ENCODE data around the gene MUC2.

MUC2 gene

GRCh38 chr11:1072821-1073231 is 1.8 kb upstream of the MUC2 start:
- Histone ChIP-seq H3K36me3 (ENCODE audit: control insufficient read depth in 1 of 2, insufficient read depth in 2 of 2, low read length in 2 of 2) (no peaks in the 10 kb centered on the region), H3K27ac (ENCODE audit: low read depth, low read length) (no peak overlapping the region), H3K4me3 (ENCODE audit: low read depth in 1 of 2, low read length in 2 of 2) (no peak overlapping the region), H3K4me1 (ENCODE audit: control insufficient read depth in 1 of 2, insufficient read depth in 2 of 2, low read length in 2 of 2) (peaks cover 16 to 20% of the 10 kb centered on the region in 2 donors), H3K9ac (ENCODE audit: low read depth in 1 of 2, low read length in 2 of 2) (peak overlapping the region; percentile 32 to 49), H3K9me3 (ENCODE audit: control insufficient read depth in 1 of 2, low read length in 2 of 2) (no peaks in the 10 kb centered on the region), H3K27me3 (ENCODE audit: control insufficient read depth in 1 of 2, insufficient read depth in 2 of 2, low read length in 2 of 2) (no peaks in the 10 kb centered on the region)

- Histone ChIP-seq H3K27me3 (ENCODE audit: control insufficient read depth in 1 of 2, insufficient read depth in 2 of 2, low read length in 2 of 2) (no peaks in the 10 kb centered on the region), H3K4me3 (ENCODE audit: low read depth in 1 of 2, low read length in 2 of 2) (no peak overlapping the region), H3K27ac (ENCODE audit: low read depth, low read length) (no peak overlapping the region), H3K9me3 (ENCODE audit: control insufficient read depth in 1 of 2, low read length in 2 of 2) (no peaks in the 10 kb centered on the region), H3K36me3 (ENCODE audit: control insufficient read depth in 1 of 2, insufficient read depth in 2 of 2, low read length in 2 of 2) (no peaks in the 10 kb centered on the region), H3K4me1 (ENCODE audit: control insufficient read depth in 1 of 2, insufficient read depth in 2 of 2, low read length in 2 of 2) (peaks cover 16 to 20% of the 10 kb centered on the region in 2 donors), H3K9ac (ENCODE audit: low read depth in 1 of 2, low read length in 2 of 2) (peak overlapping the region; percentile 32 to 49)
Observed at GRCh38 chr11:1073261-1073724, 1.4 kb upstream of the MUC2 start.

- Histone ChIP-seq H3K4me1 (ENCODE audit: control insufficient read depth in 1 of 2, insufficient read depth in 2 of 2, low read length in 2 of 2) (peaks cover 16 to 20% of the 10 kb centered on the region in 2 donors), H3K27me3 (ENCODE audit: control insufficient read depth in 1 of 2, insufficient read depth in 2 of 2, low read length in 2 of 2) (no peaks in the 10 kb centered on the region), H3K36me3 (ENCODE audit: control insufficient read depth in 1 of 2, insufficient read depth in 2 of 2, low read length in 2 of 2) (no peaks in the 10 kb centered on the region), H3K9me3 (ENCODE audit: control insufficient read depth in 1 of 2, low read length in 2 of 2) (no peaks in the 10 kb centered on the region), H3K27ac (ENCODE audit: low read depth, low read length) (no peak overlapping the region), H3K9ac (ENCODE audit: low read depth in 1 of 2, low read length in 2 of 2) (no peak overlapping the region), H3K4me3 (ENCODE audit: low read depth in 1 of 2, low read length in 2 of 2) (no peak overlapping the region)
Observed at GRCh38 chr11:1073851-1074243, 827 bp upstream of the MUC2 start.

- Histone ChIP-seq H3K27ac (ENCODE audit: low read depth, low read length) (no peak overlapping the region), H3K27me3 (ENCODE audit: control insufficient read depth in 1 of 2, insufficient read depth in 2 of 2, low read length in 2 of 2) (no peaks in the 10 kb centered on the region), H3K4me3 (ENCODE audit: low read depth in 1 of 2, low read length in 2 of 2) (no peak overlapping the region)
Observed at GRCh38 chr11:1075341-1075911, 752 bp downstream of the MUC2 start.

GRCh38 chr11:1076061-1076665 is 1.5 kb downstream of the MUC2 start:
- H3K4me3 ChIP-seq (ENCODE audit: low read depth in 1 of 2, low read length in 2 of 2): no peak overlapping the region
- H3K36me3 ChIP-seq (ENCODE audit: control insufficient read depth in 1 of 2, insufficient read depth in 2 of 2, low read length in 2 of 2): no peaks in the 10 kb centered on the region
- no peak overlapping the region for H3K27ac ChIP-seq (ENCODE audit: low read depth, low read length)
- H3K9ac ChIP-seq (ENCODE audit: low read depth in 1 of 2, low read length in 2 of 2): no peak overlapping the region
- H3K27me3 ChIP-seq (ENCODE audit: control insufficient read depth in 1 of 2, insufficient read depth in 2 of 2, low read length in 2 of 2): no peaks in the 10 kb centered on the region
- H3K4me1 ChIP-seq (ENCODE audit: control insufficient read depth in 1 of 2, insufficient read depth in 2 of 2, low read length in 2 of 2): peaks cover 16 to 20% of the 10 kb centered on the region in 2 donors
- H3K9me3 ChIP-seq (ENCODE audit: control insufficient read depth in 1 of 2, low read length in 2 of 2): no peaks in the 10 kb centered on the region

More at GRCh38 chr11:1075341-1075911, 752 bp downstream of the MUC2 start:
- Histone ChIP-seq H3K9me3 (ENCODE audit: control insufficient read depth in 1 of 2, low read length in 2 of 2) (no peaks in the 10 kb centered on the region), H3K9ac (ENCODE audit: low read depth in 1 of 2, low read length in 2 of 2) (no peak overlapping the region), H3K4me1 (ENCODE audit: control insufficient read depth in 1 of 2, insufficient read depth in 2 of 2, low read length in 2 of 2) (peaks cover 16 to 20% of the 10 kb centered on the region in 2 donors), H3K36me3 (ENCODE audit: control insufficient read depth in 1 of 2, insufficient read depth in 2 of 2, low read length in 2 of 2) (no peaks in the 10 kb centered on the region)

- H3K36me3 ChIP-seq (ENCODE audit: control insufficient read depth in 1 of 2, insufficient read depth in 2 of 2, low read length in 2 of 2): no peaks in the 10 kb centered on the region
- H3K4me3 ChIP-seq (ENCODE audit: low read depth in 1 of 2, low read length in 2 of 2): no peak overlapping the region
- H3K27me3 ChIP-seq (ENCODE audit: control insufficient read depth in 1 of 2, insufficient read depth in 2 of 2, low read length in 2 of 2): no peaks in the 10 kb centered on the region
- no peak overlapping the region for H3K27ac ChIP-seq (ENCODE audit: low read depth, low read length)
- H3K9me3 ChIP-seq (ENCODE audit: control insufficient read depth in 1 of 2, low read length in 2 of 2): no peaks in the 10 kb centered on the region
- no peak overlapping the region for H3K9ac ChIP-seq (ENCODE audit: low read depth in 1 of 2, low read length in 2 of 2)
- peaks cover 16 to 20% of the 10 kb centered on the region in 2 donors for H3K4me1 ChIP-seq (ENCODE audit: control insufficient read depth in 1 of 2, insufficient read depth in 2 of 2, low read length in 2 of 2)
Observed at GRCh38 chr11:1077033-1077416, 2.4 kb downstream of the MUC2 start.

- Histone ChIP-seq H3K4me3 (ENCODE audit: low read depth in 1 of 2, low read length in 2 of 2) (no peak overlapping the region), H3K27me3 (ENCODE audit: control insufficient read depth in 1 of 2, insufficient read depth in 2 of 2, low read length in 2 of 2) (no peaks in the 10 kb centered on the region), H3K9me3 (ENCODE audit: control insufficient read depth in 1 of 2, low read length in 2 of 2) (no peaks in the 10 kb centered on the region), H3K4me1 (ENCODE audit: control insufficient read depth in 1 of 2, insufficient read depth in 2 of 2, low read length in 2 of 2) (peaks cover 15 to 20% of the 10 kb centered on the region in 2 donors), H3K27ac (ENCODE audit: low read depth, low read length) (no peak overlapping the region), H3K9ac (ENCODE audit: low read depth in 1 of 2, low read length in 2 of 2) (no peak overlapping the region), H3K36me3 (ENCODE audit: control insufficient read depth in 1 of 2, insufficient read depth in 2 of 2, low read length in 2 of 2) (no peaks in the 10 kb centered on the region)
Observed at GRCh38 chr11:1077417-1078119, 2.9 kb downstream of the MUC2 start.

- Histone ChIP-seq H3K9ac (ENCODE audit: low read depth in 1 of 2, low read length in 2 of 2) (no peak overlapping the region), H3K27ac (ENCODE audit: low read depth, low read length) (no peak overlapping the region), H3K9me3 (ENCODE audit: control insufficient read depth in 1 of 2, low read length in 2 of 2) (no peaks in the 10 kb centered on the region), H3K36me3 (ENCODE audit: control insufficient read depth in 1 of 2, insufficient read depth in 2 of 2, low read length in 2 of 2) (no peaks in the 10 kb centered on the region), H3K4me3 (ENCODE audit: low read depth in 1 of 2, low read length in 2 of 2) (no peak overlapping the region), H3K4me1 (ENCODE audit: control insufficient read depth in 1 of 2, insufficient read depth in 2 of 2, low read length in 2 of 2) (peaks cover 9 to 14% of the 10 kb centered on the region in 2 donors), H3K27me3 (ENCODE audit: control insufficient read depth in 1 of 2, insufficient read depth in 2 of 2, low read length in 2 of 2) (no peaks in the 10 kb centered on the region)
Observed at GRCh38 chr11:1078191-1078601, 3.5 kb downstream of the MUC2 start.

GRCh38 chr11:1081601-1082311 is 7.1 kb downstream of the MUC2 start:
- Histone ChIP-seq H3K27ac (ENCODE audit: low read depth, low read length) (no peak overlapping the region), H3K9me3 (ENCODE audit: control insufficient read depth in 1 of 2, low read length in 2 of 2) (no peaks in the 10 kb centered on the region), H3K9ac (ENCODE audit: low read depth in 1 of 2, low read length in 2 of 2) (no peak overlapping the region), H3K36me3 (ENCODE audit: control insufficient read depth in 1 of 2, insufficient read depth in 2 of 2, low read length in 2 of 2) (no peaks in the 10 kb centered on the region), H3K4me3 (ENCODE audit: low read depth in 1 of 2, low read length in 2 of 2) (no peak overlapping the region), H3K27me3 (ENCODE audit: control insufficient read depth in 1 of 2, insufficient read depth in 2 of 2, low read length in 2 of 2) (no peaks in the 10 kb centered on the region), H3K4me1 (ENCODE audit: control insufficient read depth in 1 of 2, insufficient read depth in 2 of 2, low read length in 2 of 2) (no peaks in the 10 kb centered on the region)

- no peaks in the 10 kb centered on the region for H3K27me3 ChIP-seq (ENCODE audit: control insufficient read depth in 1 of 2, insufficient read depth in 2 of 2, low read length in 2 of 2)
- H3K27ac ChIP-seq (ENCODE audit: low read depth, low read length): no peak overlapping the region
- no peaks in the 10 kb centered on the region for H3K4me1 ChIP-seq (ENCODE audit: control insufficient read depth in 1 of 2, insufficient read depth in 2 of 2, low read length in 2 of 2)
- no peak overlapping the region for H3K9ac ChIP-seq (ENCODE audit: low read depth in 1 of 2, low read length in 2 of 2)
- no peaks in the 10 kb centered on the region for H3K36me3 ChIP-seq (ENCODE audit: control insufficient read depth in 1 of 2, insufficient read depth in 2 of 2, low read length in 2 of 2)
- H3K9me3 ChIP-seq (ENCODE audit: control insufficient read depth in 1 of 2, low read length in 2 of 2): no peaks in the 10 kb centered on the region
- H3K4me3 ChIP-seq (ENCODE audit: low read depth in 1 of 2, low read length in 2 of 2): no peak overlapping the region
Observed at GRCh38 chr11:1082346-1082727, 7.7 kb downstream of the MUC2 start.
